ENCODE data around the gene SSX5.
"Not testable (repeated sequence)": the region's sequence is repeated elsewhere in the genome, so short reads cannot be mapped to it uniquely, and the experiment has no call there.

SSX5 gene
- total RNA-seq = 0 reads per million in 2 donors

GRCh38 chrX:48196745-48197201 lies at the start of gene SSX5:
Gene SSX5, minus strand, starts transcription at chrX:48196795. Its CDS starts 1,437 bp downstream, at chrX:48195358.
- no peak for DNase-seq

GRCh38 chrX:48224196-48224595 lies 27.6 kb upstream of the SSX5 start:
- not testable (repeated sequence) for DNase-seq

- DNase-seq = not testable (repeated sequence)
Observed at GRCh38 chrX:48214341-48214740, 17.7 kb upstream of the SSX5 start.

GRCh38 chrX:48190024-48190423 lies 6.6 kb downstream of the SSX5 start:
- DNase-seq = not testable (repeated sequence)

GRCh38 chrX:48181882-48182281 lies 14.7 kb downstream of the SSX5 start:
- not testable (repeated sequence) for DNase-seq

- no peak for DNase-seq
Observed at GRCh38 chrX:48180811-48181210, 15.8 kb downstream of the SSX5 start.

GRCh38 chrX:48179691-48180090 lies 16.9 kb downstream of the SSX5 start:
- DNase-seq = no peak

GRCh38 chrX:48166322-48166721 lies 30.3 kb downstream of the SSX5 start:
- DNase-seq = not testable (repeated sequence)

- no peak for DNase-seq
Observed at GRCh38 chrX:48165241-48165640, 31.4 kb downstream of the SSX5 start.

- no peak for DNase-seq
Observed at GRCh38 chrX:48156014-48156413, 40.6 kb downstream of the SSX5 start.

- DNase-seq = no peak
Observed at GRCh38 chrX:48154796-48155195, 41.8 kb downstream of the SSX5 start.

GRCh38 chrX:48153769-48154168 lies 42.8 kb downstream of the SSX5 start:
- DNase-seq = no peak

GRCh38 chrX:48142697-48143096 lies 53.9 kb downstream of the SSX5 start:
- not testable (repeated sequence) for DNase-seq

- DNase-seq = not testable (repeated sequence)
Observed at GRCh38 chrX:48141810-48142508, 54.6 kb downstream of the SSX5 start.

- DNase-seq = not testable (repeated sequence)
Observed at GRCh38 chrX:48139076-48139475, 57.5 kb downstream of the SSX5 start.

Data from activated gamma-delta T cell (primary cell).